IPS DF 4.7 (cell line): ENCODE measurements around the gene PHRF1.

Experiments used
- DNase-seq: peaks from one replicate; pipeline ENCODE4 v3.0.0-alpha.2; 2013; ENCODE audit warnings: low spot score; ENCODE audit errors: extremely low read depth

PHRF1 gene

DNA sequence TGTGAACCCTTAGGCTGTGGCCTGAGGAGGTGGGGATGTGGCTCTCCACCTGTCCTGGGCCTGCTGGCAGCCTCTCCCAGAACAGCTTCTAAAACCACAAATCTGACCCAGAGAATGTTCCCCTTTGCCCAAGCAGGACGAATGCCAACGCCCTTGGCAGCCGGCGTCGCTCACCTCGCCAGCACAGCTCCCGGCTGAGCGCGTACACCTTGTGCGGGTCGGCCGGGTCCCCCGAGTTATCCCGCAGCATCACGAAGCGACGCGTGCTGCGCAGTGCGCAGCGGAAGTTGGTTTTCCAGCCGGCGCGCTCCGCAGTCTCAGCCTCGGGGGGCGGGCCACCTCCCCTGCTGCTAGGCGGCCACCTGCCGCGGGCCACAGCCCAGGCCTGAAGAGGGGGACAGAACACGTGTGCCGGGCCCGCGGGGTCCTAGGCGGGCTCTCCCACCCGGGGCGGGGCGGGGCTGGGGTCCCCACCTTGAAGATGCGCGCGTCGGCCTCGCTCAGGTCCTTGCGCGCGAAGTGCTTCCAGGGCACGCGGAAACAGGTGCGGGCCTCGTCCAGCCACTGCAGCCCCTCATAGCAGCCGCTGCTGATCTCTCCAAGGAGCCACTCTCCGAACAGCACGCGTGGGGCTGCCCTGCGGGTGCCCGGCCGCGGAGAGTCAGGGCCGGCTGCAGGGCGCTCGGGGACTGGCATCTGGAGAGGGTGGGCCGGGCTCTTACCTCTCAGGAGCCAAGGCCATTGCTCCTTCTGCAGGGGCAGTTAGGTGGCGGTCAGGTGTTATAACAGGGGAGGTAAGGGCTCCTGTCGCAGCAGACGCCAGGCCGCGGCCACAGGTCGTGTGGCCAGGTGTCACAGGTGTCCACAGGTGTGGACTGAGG lies 38.6 kb downstream of the PHRF1 start:
- no peak for DNase-seq

DNA sequence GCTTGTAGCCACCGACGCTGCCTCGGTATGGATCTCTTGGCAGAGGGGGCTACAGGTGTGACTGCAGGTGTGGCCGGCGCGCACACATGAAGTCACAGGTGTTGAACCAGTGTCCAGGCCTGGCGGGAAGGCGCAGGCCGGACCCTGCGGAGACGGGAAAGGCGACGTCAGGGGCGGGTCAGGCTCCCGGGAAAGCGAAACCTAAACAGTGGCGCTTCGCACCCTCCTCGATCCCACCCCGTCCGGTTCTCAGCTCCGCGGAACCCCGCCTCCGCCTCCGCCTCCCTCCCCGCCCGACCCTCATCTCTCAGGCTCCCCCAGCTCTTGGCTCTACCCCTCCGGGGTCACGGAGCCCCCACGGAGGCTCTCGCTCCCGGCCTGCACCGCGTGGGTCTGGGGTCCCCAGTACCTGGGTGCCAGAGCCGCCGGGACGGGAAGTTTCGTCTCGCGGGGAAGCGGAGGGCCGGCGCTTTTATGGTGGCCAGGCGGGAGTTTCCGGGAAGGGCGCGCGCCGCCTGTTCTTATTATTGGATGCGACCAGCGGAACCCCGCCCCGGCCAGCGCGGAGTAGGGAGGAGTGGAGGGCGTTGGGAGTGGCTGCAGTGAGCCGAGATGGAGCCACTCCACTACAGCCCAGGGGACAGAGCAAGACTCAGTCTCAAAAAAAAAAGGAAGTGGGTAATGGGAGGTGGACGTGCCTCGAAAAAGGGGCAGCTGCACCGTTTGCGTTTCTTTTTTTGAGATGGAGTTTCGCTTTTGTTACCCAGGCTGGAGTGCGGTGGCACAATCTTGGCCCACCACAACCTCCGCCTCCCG lies 39.4 kb downstream of the PHRF1 start, which contains the start of gene IRF7:
IRF7 (minus strand) TSS at position 447 of the 816 bp plus-strand sequence. CDS start 586 bp downstream, outside the sequence.
- DNase-seq: no peak

DNA sequence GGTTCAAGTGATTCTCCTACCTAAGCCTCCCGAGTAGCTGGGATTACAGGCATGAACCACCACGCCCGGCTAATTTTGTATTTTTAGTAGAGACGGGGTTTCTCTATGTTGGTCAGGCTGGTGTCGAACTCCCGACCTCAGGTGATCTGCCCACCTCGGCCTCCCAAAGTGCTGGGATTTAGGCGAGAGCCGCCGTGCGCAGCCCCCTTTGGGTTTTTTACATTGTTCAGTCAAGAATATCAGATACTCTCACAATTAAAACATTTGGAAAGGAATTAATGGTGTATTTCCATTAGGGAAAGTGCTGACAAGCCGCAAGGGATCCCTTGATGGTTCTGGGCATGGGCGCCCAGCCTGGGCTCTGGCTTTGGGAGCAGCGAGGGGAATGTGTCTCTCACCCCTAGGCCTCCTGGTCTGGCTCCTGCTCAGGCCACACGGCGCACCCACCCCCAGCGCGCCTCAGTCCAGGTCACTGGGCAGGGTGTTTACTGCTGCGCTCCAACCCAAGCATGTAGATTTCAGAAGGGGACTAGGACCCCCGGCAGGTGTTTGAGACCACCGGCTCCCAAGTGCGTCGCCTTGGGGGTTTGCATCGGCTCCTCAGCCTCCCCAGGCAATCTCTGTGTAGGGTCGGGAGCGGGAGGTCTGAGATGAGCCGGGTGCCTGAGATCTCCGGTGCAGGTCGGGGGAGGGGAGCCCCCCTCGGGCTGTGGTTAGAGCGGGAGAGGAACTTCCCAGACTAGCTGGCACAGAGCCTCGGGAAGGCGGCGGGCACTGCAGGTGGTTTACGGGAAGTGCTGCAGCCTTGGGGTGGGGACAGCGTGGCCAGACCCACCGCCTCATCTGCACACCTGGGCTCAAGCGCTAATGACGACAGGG lies 40.3 kb downstream of the PHRF1 start:
- DNase-seq: no peak

DNA sequence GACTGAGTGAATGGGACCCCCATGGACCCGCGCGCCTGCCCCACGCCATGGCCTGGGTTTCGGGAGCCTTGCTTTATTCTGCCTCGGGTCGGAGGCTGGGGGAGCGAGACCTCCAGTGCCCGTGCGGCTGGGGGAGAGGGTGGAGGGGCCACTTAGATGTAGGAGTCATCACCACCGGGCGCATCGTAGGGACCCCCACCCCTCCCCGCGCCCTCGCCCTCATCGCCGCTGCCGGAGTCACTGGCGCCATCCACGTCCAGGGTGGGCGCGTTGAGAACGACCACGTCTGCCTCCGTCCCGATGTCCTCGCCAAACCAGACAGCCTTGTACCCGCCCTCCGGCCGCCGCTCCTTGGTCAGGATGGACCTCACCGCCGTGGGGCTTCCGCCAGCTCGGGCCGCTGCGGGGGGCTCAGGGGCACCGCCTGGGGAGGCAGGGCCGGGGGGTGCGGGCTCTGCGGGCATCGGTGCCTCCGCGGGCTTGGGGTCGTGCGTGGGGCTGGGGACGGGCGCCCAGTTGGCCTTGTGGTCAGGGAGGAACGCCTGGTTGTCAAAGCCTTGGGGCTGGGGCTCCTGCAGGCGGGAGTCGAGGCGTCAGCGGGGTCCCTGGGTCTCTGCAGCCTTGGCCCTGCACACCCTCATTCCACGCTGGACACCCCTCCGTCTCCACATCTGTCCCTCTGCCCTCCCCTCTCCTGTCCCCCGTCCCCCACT lies 41.1 kb downstream of the PHRF1 start:
- no peak for DNase-seq

DNA sequence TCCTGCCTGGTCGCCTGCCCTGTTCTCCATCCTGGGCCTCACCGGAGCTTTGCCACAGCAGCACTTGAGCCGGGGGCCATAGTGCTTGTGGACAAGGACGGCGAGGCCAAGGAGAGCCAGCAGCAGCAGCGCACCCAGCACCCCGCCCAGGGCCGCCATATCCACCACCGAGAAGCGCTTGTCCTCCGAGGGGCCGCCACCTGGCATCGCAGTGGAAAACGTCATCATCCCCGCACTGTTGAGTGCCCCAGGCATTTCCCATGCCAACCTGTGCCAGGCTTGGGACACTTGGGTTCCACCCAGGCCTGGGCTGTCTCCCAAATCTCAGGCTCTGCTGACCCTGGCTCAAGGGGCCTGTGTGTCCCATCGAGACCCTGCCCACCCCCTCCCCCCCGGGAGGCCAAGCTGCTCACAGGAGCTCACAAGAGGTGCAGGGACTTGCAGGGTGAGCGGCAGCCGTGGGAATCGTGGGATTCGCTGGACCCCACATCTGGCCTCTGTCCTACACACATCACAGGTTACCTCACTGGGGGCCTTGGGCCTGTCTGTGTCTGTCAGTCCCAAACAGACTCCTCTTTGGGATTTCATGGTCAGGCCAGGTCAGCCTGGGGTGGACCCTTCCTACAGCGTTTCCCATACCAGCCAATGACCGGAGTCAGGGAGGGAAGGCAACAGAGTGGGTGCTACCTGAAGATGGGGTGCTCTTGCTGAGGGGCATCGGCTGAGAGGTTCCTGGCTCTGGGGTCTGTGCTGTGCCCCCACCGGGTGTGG lies 41.8 kb downstream of the PHRF1 start:
- DNase-seq: no peak

DNA sequence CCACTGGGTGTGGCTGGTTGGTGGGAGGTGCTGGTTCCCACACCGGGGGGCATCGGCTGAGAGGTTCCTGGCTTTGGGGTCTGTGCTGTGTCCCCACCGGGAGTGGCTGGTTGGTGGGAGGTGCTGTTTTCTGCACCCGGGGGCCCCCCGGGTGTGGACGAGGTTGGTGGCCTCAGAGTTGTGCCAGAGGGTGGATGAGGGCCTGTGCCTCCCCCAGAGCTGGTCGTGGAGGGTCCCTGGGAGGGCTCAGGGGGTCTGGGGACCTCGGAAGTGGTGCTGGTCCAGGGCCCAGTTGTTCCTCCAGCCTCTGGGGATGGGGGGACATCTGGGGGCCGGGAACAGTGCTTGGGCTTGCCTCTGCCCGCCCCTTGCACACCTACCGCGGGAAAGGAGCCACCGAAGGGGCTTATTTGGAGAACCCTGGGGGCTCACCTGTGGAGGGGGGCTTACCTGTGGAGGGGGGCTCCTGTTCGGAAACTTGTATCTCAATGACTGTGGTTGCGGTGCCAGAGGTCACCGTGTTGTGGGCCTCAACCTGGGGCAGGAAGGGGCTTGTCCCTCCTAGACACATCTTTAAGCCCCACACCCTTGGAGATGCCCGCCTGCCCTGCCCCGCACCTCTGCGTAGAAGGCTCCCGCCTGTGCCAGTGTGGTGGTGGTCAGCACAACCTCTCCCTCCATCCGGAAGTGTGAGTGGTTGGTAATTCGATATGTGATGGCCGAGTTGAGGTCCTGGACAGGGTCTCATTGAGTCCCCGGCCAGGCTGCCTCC lies 42.8 kb downstream of the PHRF1 start:
- no peak for DNase-seq

DNA sequence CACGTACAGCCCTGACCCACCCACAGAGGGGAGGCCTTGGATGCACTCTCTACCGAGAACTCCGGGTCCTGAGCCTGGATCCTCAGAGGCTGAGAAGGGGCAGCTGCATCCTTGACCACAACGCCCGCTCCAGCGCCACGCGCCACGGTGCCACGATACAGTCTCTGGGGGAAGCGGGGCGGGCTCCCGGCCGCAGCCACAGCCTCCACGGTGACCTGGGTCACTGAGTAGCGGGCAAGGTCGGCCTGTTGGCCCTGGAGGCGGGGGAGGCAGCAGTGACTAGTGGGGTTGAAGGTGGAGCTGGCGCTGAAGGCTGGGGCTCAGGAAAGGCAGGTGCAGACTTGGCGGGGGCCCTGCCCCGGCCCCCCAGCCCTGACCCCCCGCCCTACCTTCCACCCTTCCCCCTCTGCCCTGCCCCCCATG lies 43.4 kb downstream of the PHRF1 start:
- no peak for DNase-seq

DNA sequence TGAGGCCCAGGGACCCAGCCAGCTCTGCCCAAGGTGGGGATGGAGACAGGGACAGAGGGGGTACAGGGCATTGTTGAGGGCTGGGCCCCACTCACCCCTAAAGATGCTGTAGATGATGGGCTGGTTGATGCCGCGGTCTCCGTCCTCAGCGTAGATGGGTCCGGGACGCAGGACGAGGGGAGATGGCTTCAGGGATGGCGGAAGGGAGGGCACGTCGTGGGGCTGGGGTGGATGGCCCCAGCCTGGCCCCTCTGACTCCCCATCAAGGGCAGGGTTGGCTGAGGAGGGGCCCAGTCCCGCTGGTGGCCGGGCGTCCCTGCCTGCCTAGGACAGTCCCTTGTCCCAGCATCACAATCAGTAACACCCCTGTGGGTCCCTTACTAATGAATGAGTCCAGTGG lies 43.9 kb downstream of the PHRF1 start:
- DNase-seq: no peak

DNA sequence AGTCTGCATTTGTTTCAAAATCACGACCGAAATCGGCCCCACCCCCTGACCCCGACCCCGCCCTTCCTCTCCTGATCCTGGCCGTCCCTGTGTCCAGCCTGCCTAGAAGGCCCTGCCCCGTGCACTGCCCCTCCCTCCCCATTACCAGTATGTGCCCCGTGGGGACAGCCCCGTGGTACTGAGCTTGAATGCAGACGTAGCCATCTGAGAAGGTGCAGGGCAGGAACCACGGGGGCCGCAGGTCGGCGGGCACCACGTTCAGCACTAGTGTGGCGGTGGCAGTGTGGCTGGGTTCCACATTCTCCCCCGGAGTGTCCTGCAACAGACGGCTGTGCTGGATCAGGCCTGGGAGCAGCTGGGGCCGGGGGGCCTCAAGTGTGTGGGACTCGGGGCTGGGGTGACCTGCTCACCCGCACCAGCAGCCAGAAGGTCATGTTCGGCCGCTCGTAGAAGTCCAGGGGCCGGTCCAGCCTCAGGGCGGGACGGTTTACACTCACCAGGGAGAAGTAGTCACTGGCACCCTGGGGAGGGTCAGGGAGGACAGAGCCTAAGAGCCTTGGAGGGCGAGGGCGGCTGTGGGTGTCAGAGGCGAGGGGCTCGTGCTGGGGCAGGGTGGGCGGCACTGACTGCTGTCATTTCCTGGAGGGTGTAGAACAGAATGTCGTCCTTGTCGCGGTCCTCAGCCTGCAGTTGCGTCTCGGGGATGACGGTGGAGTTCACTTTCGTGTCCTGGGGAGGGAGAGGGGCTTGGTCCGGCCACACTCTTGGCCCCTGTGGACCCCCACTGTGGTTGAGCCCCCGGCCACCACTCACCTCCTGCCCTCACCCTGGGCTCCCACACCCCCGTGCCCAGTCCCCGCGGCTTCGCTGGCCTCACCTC lies 44.9 kb downstream of the PHRF1 start:
- DNase-seq: no peak

DNA sequence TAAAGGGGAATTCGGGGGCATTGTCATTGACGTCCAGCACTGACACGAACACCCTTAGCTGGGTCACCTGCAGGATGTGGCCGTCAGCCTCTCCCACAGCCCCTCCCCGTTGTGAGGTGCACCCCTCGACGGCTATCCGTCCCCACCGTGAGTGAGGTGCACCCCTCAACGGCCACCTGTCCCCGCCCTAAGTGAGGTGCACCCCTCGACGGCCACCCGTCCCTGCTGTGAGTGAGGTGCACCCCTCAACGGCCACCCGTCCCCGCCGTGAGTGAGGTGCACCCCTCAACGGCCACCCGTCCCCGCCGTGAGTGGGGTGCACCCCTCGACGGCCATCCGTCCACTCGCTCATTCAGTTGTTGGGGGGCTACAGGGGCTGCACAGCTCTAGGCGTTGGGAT lies 45.6 kb downstream of the PHRF1 start:
- DNase-seq: no peak

DNA sequence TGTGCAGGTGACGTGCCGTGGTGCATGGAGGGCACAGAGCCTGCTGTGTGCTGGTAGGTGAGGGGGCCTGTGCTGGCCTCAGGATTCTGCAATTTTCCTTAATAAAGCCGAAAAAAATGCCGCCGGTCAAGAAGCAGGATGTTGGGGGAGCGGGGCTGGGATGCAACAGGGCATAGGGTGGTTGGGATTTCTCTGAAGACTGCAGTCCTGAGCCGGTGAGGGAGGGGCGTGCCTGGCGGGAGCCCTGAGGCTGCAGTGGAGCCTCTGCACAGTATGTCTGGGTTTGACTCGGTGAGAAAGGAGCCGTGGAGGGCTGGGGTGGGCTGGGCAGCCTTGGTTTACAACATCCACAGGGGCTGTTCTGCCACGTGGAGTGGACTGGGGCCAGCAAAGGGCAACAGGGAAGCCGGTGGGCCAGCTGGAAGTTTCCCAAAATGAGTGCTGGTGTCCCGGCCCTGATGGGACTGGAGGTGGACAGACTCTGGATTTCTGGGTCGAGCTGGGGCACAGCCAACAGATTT lies 47.1 kb downstream of the PHRF1 start:
- no peak for DNase-seq

DNA sequence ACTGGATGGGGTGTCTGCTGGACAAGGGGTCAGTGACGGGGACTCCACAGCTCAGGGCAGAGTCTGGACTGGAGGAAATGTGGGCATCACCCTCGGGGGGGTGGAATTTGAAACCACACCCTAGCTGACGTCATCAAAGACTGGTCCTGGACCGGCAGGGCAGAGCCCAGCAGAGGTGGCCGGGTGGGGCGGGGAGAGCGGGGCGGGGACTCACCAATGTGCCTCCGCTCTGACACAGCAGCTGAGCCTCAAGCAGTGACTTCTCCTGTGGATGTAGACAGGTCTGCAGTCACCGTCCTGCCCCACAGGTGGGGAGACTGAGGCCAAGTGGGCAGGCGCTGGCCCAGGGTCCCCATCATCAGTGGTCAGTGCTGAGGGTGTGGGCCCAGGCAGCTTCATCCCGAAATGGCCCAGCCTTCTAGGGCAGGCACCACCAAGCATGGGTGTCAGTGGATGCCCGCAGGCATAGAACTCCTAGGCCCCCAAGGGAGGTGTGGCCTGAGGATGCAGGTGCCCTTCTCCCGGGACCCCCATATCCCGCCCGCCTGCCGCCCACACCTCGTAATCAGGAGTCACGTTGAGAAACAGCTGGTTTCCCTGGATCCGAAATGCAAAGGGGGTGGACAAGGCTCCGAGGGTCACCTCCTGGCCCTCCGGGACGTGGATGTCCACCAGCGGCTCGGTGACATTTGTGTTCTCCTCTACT lies 47.9 kb downstream of the PHRF1 start:
- DNase-seq: no peak

DNA sequence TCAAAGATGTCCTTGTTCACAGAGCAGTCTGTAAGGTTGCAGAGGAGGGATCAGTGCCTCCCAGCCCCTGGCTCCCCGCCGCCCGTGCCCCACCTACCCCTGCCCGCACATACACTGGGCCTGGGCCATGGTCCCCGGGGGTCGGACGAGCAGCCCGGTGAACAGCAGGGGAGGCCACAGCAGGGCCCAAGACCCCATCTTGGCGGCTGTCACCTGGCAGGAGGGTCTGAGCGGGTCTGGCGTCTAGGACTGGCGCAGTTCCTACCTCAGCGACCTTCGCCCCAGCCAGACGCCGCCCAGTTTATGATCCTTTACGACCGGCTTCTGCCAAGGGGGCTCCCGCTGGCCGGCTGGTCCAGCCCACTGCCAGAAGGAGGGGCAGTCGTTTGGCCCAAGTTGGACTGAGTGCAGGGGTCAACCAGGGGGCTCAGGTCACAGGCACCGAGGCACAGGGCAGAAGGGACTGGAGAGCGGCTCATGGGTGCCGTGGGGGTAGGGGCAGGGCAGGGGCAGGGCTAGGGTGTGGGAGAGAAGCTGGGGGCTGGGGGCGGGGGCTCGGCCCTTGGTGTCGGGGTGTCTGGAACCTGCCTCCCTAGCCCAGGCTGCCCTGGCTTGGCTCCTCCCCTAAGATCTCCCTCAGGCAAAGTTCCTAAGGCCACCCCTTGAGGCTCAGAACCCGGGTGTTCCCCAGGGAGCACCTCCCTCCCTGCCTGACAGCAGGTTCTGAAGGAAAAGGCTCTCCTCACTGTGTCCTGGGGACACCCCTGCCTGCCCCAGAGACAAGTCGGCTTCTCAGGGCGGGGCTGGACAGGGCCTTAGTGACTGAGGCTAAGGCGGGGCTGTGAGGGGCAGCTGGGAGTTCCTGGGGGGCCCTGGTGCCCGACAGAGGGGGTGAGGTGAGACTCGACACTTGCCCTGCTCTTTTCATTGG lies 48.7 kb downstream of the PHRF1 start, which contains the start of gene CDHR5:
CDHR5 (minus strand) TSS at position 251 of the 931 bp plus-strand sequence; CDS start at position 198, 53 bp downstream.
- no peak for DNase-seq

DNA sequence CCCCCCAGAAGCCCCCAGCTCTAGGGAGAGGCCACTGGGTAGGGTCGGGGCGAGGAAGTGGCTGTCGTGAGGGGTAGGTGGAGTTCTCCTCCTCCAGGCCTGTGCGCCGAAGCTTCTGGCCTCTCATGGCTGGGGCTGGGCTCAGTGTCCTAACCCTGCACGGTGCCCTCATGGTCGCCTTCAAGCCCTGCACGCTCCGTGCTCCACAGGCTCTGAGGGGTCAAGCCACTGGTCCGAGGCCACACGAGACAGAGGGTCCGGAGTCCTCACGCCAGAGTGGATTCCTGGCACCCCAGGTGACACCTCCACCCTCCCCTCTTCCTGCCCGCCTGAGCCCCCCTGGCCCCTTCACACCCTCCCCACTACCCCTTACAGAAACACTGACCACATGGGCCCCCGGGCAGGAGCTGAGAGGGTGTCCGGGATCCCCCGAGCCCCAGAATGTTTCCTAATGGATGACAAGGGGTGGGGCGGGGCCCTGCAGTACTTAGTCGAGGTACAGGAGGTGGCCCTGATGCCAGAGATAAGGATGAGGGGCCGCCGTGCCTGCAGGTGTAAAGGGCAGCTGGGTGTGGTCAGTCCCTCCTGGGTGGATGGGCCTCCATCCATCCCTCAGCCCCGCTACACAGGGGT lies 49.5 kb downstream of the PHRF1 start:
- DNase-seq: no peak

DNA sequence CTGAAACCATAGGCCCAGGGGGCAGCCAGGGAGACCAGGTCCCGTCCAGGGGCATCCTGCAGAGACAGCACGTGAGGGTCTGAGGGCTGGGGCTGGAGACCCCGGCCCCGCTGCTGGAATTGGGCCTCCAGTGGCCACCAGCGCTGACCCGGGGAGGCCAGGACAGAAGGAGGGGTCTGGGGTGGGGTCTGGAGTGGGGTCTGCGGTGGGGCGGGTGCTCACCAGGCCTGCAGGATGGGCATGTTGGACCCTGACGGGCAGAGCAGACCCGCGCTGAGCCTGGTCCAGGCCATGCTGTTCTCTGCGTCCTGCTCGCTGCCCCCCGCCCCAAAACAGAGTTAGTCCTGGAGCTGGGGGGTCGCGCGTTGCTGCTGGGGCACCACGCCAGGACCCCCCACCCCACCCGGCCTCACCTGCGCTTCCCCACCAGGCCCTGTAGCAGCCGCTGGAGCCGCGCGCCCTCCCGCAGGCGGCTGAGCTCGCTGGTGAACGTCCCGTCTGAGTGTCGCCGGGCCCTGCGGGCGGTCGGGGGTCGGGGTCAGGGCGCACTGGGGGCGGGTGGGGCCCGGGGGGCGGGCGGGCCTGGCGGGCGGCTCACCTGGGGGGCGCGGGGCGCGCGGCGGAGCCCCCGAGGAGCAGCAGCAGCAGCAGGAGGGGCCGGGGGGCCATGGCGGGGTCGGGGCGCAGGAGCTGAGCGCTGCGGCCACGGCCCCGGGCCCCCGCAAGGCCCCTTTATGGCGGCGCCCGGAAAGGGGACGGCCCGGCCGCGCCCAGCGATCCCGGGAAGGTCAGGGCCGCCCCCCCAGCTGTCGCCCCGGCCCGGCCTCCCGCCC lies 50.4 kb downstream of the PHRF1 start, which contains the start of gene SCT:
SCT (minus strand) TSS at position 707 of the 833 bp plus-strand sequence; CDS start at position 669, 38 bp downstream.
- no peak for DNase-seq
